Stimulated activated CD8-positive, alpha-beta memory T cell treated with anti-CD3 and anti-CD28 coated beads, Interleukin-12 subunit alpha, Interleukin-12 subunit beta, amount 100 ng/mL, for 24 hours (primary cell): Measurements from ENCODE around the gene SIGLEC11.
"Not testable (repeated sequence)": the region's sequence is repeated elsewhere in the genome, so short reads cannot be mapped to it uniquely, and the experiment has no call there.

Experiments used
- DNase-seq: peaks from one replicate; pipeline ENCODE4 v3.0.0-alpha.2; 2020; ENCODE audit errors: extremely low read depth

SIGLEC11 gene, protein sequence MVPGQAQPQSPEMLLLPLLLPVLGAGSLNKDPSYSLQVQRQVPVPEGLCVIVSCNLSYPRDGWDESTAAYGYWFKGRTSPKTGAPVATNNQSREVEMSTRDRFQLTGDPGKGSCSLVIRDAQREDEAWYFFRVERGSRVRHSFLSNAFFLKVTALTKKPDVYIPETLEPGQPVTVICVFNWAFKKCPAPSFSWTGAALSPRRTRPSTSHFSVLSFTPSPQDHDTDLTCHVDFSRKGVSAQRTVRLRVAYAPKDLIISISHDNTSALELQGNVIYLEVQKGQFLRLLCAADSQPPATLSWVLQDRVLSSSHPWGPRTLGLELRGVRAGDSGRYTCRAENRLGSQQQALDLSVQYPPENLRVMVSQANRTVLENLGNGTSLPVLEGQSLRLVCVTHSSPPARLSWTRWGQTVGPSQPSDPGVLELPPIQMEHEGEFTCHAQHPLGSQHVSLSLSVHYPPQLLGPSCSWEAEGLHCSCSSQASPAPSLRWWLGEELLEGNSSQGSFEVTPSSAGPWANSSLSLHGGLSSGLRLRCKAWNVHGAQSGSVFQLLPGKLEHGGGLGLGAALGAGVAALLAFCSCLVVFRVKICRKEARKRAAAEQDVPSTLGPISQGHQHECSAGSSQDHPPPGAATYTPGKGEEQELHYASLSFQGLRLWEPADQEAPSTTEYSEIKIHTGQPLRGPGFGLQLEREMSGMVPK

DNA sequence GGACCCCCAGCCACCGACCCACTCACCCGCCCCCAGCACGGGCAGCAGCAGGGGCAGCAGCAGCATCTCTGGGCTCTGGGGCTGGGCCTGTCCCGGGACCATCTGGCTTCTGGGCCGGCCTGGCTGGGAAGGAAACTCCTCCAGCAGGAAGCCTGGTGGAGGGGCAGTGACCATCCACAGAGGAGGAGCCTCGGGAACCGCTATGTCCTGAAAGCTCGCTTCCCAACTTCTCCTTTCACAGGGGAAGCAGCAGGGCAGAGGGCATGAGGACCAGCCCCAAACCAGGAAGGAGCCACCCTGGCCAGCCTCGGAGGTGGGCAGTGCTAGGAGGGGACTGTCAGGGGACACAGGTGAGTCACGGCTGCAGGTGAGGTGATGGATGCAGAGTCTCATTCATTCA is at the start of gene SIGLEC11:
TSS of gene SIGLEC11 (minus strand) at position 193 of the 400 bp plus-strand sequence. CDS start at position 102, 91 bp downstream.
- not testable (repeated sequence) for DNase-seq

DNA sequence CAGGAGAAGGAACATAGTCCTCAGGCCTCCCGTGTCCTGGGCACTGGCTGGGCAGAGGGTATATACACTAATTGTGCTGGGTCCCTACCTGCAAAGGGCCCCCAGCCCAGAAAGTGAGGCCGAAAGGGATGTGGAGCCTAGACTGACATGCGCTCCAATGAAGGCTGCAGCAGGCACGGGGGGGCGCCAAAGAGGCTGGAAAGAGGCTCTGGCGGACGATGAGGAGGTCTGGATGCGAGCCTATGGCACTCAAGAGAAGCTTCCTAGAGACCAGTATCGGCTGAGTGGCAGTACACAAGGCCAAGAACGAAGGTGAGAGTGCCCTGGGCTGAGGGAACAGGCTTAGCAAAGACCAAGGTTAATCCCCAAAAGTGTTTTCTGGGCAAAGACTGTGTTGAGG is 47.6 kb upstream of the SIGLEC11 start:
- DNase-seq: no peak

DNA sequence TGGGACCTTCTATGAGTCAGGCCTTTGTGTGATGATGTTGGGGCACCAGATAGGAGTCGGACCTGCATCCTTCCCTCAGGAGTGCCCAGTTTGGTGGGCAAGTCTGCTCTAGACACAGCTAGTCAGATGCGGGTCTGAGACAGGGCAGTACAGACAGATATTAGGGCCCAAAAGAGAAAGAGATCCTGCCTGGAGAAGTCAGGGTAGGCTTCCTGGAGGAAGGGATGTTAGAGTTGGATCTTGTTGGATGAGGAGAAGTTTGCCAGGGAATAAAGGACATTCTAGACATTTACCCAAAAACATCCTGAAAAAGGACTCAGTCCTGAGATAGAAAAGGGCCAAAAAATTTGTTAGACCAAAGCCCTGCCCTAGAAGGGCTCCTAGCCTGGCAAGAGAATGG is 47.0 kb upstream of the SIGLEC11 start:
- DNase-seq: no peak

DNA sequence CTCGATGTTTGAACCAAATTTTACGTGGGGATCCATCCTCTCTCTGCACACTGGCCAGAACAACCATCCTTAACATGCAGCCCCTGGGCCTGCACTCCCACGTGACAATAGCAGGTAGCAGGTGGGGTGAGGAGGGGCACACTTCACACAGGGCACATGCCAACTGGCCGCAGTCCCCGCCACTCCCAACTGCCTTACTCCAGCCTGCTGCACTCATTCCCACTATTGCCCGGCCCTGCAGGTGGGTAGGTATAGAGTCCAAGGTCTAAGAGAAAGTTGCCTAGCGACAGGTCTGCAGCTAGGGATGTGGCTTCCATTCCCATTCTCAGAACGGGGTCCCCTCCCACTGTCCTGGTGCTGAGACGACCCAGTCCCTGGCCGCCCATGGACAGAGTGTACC is 46.2 kb upstream of the SIGLEC11 start:
- no peak for DNase-seq

DNA sequence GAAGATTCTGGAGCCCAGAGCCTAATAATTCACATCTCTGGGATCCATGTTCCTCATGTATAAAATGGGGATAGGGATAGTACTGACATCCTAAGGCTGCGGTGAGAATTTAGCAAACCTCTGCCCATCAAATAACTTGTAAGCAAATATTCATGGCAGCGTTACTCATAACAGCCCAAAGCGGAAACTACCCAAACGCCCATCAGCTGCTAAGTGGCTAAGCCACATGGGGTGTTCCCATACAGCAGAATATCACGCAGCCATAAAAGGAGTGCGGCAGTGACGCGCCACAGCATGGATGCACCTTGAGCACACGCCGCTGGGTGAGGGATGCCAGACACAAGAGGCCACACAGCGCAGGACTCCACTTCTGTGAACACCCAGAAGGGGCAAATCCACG is 44.5 kb upstream of the SIGLEC11 start:
- no peak for DNase-seq

DNA sequence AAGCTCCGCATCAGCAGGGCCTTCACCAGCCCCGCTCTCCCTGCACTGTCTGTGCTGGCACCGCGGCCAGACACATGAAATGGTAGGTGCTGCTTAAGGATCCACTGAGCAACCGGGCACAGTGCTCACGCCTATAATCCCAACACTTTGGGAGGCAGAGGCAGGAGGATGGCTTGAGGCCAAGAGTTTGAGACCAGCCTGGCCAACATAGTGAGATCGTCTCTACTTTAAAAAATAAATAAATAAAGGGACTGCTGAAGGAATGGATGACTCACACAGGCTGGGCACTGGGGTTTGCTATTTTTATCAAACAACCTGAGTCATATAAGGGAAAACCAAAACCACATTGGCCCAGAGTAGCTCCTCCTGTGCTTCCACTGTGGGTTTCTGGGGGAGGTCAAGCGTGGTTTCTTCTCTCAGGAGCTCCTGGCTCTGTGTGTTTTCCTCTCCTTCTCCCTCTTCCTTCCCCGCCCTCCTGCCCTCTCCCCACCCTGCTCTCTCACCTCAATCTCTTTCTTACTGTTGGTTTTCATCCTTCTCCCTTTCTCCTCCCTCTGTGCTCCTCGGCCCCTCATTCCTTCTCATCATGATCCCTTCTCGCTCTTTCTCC is 42.9 kb upstream of the SIGLEC11 start:
- no peak for DNase-seq

DNA sequence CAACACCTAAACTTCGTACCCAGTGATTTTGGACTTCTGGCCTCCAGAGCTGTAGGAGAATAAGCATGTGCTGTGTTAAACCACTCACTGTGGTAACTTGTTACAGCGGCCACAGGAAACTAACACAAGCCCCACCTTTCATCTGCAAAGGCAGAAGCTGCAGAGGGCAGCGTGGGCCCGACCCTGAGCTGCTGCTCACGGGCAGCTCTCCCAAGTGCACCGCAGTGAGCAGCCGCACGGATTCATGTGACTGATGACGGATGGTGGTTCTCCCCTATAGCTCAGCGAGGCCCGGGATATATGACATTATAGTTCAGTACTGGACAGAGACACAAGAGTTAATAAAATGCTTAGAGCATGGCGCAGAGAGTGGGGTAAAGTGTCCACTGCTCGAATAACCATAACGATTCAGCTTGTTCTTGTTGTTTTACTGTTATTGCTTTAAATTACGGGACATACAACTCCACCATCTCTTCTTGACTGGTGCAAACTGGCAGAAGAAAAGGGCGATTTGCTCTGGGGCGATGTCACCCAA is 42.3 kb upstream of the SIGLEC11 start:
- no peak for DNase-seq

DNA sequence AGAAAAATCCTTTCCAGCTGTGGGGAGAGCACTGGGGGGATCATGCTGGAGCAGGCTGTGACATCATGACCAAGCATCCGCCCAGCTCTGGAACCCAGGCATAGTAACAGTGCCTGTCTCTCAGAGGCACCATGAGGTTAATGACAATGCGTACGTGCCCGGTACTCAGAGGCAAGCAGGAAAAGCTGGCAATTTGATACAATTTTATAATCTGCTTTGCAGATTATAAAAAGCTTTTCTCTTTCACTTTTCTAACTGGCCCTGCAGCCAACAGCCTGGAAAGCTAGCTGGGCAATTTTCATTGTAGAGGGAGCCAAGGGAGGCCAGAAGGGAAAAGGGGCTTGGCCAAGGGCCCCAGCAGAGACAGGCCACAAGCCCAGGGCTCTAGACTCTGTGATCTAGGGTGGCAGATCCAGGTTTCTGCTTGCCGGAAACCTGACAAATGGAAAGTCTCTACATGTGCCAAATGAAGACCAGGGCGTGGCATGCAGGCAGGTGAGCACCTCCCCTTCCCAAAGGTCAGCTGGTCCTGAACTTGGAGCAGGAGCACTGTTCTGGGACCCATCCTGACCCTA is 41.5 kb upstream of the SIGLEC11 start:
- no peak for DNase-seq

DNA sequence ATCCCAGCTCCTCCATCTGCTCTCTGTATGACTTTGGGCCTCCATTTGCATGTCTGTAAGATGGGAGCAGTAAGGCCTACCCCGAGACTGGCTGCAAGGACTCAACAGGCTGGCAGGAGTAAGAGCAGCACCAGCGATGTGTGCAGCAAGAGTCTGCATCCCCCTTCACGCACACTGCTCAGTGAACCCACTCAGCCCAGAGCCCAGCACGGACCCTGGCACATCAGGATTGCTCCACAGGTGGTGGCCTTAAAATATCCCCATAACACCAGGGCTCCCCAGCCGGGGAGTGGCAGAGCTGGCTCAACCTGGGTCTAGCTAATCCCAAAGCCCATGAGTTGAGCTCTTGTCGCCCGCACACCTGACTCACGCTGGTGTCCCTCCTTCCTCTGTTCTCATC is 40.8 kb upstream of the SIGLEC11 start:
- DNase-seq: no peak

DNA sequence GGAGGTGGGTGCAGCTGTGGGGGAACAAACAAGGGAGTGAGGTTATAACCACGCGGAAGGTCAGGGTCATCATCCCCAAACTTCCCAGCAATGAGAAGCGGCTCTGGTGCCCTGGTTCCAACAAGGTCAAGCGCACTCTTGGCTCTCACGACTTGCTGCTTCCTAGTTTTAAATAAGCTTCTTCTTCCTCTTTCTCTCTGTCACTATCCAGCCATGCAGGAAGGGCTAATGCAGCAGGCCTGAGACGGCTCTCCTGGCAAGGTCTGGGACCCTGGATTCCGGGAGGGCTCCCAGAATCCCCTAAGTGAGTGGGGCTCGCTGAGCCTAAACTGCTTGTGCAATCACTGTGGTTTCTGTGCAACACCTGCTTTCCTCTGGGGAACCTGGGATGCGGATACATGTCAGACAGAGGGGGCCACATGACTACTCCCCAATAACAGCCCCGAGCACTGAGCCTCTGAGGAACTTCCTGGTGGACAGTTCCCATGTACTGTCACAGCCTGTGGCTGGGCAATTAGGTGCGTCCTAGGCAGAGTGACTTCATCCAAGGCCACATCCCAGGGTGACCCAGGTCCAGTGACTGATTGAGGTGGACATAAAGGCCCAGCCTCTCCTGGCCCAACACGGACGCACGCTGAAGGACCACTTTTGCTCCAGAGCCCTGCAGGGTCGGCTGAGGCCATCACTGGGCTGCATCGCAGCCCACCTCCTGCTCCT is 40.0 kb upstream of the SIGLEC11 start:
- DNase-seq: no peak

DNA sequence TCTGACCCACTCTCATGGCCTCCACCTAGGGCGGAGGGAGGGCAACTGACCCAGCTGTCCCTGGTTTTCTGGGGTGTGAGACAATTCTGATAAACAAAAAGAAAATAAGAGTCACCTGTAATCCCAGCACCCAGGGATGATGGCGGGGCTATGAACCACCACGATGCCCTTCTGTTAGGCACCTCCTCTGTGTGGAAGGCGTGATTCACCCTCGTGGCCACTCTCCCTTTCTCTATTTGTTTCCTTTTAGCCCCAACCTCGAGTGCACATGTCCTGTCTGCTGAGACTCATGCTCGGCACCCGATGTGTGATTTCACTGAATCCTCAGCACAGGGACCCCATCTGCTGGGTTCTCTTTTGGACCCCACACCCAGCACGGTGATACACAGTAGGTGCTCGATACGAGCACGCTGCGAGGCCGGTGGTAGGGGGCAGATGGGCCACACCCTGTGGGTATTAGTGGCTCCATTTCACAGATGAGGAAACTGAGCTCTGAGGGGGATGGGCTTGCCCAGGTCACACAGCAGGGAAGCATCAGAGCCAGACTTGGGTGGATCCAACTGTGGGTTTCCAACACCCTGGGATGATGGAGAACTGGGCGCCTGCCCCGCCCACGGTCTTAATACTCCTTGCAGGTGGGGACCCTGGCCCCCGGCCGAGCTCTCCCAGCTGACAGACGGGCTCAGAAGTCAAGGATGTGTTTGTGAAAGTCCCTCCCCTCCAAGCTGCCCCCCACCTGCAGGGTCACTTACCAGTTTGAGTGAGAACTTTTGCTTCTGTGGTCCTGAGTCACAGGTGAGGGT is 39.3 kb upstream of the SIGLEC11 start:
- no peak for DNase-seq

DNA sequence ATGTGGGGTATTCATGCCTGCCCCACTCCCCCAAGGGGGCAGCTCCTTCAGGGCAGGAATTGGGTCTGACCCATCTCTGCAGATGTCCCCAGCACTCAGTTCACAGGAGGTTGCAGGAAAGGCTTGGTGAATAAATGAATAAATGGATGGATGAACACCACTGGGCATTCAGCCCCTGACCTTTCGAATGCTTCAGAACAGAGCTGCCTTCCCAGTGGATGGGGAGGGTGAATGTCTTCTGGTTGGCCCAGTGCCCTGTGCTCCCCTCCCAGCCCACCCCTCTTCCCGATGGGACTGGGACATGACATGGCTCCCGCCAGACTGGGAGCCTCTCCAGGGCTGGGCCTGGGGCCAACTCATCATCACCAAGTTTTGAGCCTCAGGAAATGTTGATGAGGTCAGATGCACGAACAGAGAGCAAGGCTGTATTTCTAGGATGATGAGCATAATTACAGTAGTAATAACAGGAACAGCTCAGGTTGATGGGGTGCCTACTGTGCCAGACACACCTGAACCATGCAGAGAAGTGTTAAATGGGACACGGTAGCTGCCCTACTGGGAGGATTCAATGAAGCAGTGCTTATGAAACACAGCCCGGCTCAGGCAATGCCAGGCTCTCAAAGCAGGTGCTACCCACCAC is 38.5 kb upstream of the SIGLEC11 start:
- DNase-seq: no peak

DNA sequence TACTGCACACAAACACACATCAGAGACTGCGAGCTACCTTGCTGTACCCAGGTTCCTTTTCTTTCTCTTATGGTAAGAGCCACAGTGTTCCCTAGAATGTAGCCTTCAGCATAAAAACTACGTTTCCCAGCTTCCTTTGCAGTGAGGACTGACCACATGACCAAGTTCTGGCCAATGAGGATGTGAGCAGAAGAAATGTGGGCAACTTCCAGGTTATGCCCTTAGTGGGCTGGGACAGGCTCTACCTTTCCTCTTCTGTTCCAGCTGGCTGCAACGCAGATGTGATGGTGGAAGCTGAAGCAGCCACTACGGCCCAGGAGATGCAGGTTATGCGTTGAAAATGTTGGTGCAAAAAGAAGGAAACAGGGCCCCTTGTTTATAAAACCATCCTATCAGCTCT is 36.7 kb upstream of the SIGLEC11 start:
- DNase-seq: no peak

DNA sequence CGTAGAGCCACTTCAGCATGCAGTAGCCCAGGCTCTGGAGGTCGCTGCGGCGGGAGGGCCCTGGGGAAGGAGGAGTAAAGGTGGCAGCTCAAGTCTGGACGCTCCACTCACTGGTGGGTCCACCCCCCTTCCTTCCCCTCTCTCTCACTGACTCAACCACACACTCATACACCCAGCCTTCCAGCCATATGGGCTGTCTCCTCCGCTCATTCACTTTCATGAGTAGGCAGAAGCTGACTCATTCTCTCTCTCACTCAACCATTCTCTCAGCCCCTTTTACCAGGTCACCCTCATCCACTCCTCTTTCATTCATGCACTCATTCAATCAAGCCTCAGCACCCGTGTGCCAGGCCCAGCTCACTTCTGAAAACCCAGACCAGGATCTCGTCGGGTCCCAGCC is 27.5 kb upstream of the SIGLEC11 start:
- no peak for DNase-seq

DNA sequence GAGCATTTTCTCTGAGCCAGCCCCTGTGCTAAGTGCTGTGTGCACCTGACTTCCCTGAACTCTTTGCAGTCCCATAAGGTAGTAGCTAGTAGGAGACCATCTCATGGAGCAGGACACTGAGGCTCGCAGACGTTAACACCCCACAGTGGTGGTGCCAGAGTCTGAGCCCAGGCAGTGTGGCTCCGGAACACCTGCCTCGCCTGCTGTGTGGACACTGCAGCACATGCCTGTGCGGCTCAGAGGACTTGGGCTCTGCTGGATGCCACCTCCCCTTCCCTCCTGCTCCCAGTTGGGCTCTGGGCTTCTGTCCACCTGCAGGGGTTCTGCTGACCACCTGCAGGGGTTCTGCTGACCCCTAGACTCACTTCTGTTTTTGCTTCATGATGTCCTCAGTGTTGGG is 27.0 kb upstream of the SIGLEC11 start:
- no peak for DNase-seq

DNA sequence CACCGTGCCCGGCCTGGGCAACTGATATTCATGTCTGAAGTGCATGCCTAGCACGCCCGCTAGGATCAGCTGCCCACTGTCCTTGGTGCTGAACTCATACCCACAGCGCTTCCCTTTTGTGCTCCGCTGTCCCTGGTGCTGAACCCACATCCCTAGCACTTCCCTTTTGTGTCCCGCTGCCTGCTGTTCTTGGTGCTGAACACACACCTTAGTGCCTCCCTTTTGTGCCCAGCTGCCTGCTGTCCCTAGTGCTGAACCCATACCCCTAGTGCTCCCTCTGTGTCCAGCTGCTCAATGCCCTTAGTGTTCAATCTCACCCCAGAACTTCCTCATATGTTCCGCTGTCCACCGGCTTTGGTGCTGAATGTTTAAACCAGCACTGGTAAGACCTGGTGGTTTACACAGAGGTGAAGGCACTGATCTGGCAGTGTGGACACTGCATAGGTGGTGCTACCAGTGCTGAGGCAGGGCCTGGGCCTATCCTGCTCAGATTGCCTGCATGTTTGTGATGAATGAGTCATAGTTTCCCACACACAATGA is 26.3 kb upstream of the SIGLEC11 start:
- DNase-seq: peak; percentile 41

DNA sequence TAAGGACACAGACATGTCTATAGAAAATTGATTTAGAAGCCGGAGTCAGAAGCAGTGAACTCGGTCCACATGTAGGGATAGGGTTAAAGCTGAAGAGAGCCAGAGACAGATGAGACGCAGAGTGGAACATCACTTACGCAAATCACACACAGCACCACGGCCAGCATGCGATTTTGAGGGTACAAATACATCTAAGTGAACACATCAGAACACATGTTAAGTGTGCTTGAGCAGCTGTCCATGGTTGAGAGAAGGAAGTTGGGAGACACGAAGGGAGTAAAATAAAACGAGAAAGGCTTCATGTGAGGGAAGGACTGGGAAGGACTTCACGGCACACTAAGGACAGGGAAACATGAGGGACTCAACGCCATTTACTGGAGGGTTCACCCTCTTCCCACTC is 25.4 kb upstream of the SIGLEC11 start:
- no peak for DNase-seq

DNA sequence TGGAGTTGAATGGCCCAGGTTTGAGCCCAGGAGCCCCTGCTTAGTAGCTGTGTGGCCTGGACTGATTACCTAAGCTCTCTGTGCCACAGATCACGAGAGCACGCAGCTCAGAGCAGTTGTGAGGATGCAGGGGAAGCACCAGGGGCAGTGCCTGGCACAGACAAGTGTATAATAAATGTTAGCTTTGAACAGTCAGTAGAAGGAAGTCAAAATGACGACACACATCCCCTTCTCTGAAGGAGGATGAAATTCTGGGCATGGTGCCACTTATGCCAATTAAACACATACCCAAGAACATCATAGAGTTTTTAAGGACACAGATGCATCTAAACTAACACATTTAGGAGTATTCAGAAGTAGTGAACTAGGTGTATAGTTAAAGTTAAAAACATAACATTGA is 24.9 kb upstream of the SIGLEC11 start:
- no peak for DNase-seq

DNA sequence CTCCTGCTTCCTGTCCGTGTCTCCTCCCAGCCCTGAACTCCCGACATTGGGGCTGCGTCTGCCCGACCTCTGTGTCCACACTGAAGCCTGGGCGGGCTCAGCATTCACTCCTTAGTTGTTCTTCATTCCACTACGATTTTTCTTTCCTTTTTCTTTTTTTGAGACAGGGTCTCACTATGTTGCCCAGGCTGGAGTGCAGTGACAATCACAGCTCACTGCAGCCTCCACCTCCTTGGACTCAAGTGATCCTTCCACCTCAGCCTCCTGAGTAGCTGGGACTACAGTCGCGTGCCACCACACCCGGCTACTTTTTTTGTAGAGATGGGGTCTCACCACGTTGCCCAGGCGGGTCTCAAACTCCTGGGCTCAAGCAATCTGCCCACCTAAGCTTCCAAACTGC is 23.5 kb upstream of the SIGLEC11 start:
- DNase-seq: no peak

DNA sequence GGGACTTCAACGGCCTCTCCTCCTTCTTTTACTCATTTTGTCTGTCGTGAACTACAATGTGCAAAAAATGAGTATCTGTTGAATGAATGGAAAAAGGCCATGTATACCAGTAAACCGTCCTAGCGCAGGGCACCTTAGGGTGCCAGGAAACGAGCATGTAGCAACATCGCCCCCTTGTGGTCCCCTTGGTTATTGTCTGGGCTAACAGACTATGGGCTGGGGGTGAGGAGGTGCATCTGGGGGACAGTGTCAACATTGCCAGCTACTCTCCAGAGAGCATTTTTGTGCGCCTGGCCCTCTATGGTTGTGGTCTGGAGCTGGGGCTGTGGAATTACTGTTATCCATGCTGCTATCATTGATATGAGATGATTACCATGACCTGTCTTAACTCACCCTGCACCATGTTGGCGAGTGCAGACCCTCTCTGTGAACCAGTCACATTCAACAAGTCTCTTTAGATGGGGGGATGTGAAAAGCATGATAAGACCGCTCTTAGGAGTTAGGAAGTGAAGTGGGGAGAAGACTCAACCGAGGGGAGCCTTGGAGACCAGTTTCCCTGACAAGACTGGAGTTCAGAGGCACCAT is 22.8 kb upstream of the SIGLEC11 start:
- DNase-seq: peak; percentile 54
